ENCODE results near the gene SMAD4.

SMAD4 gene

GRCh38 chr18:51051105-51051712 lies 21.2 kb downstream of the SMAD4 start:
- DNase-seq (ENCODE audit: insufficient read length) (no peak), FAIRE-seq (peak; percentile 81)
- TF ChIP-seq POLR2AphosphoS5 (IDR thresholded peaks at IDR 0.05; ENCODE audit: low read depth, low read length) (no peak), POLR2A (IDR thresholded peaks at IDR 0.05; ENCODE audit: low read depth, low read length) (no peak), TAF1 (IDR thresholded peaks at IDR 0.05; ENCODE audit: borderline replicate concordance, low read depth, low read length) (no peak)

- no peak for DNase-seq (ENCODE audit: insufficient read length)
- TF ChIP-seq POLR2AphosphoS5 (IDR thresholded peaks at IDR 0.05; ENCODE audit: low read depth, low read length) = no peak
- TF ChIP-seq POLR2A (IDR thresholded peaks at IDR 0.05; ENCODE audit: low read depth, low read length) = no peak
- TF ChIP-seq TAF1 (IDR thresholded peaks at IDR 0.05; ENCODE audit: borderline replicate concordance, low read depth, low read length) = no peak
- FAIRE-seq = no peak
Observed at GRCh38 chr18:51053814-51054213, 23.8 kb downstream of the SMAD4 start.

GRCh38 chr18:51054764-51055163 lies 24.8 kb downstream of the SMAD4 start:
- DNase-seq (ENCODE audit: insufficient read length) (no peak), FAIRE-seq (no peak)
- TF ChIP-seq POLR2A (IDR thresholded peaks at IDR 0.05; ENCODE audit: low read depth, low read length) = no peak
- TF ChIP-seq POLR2AphosphoS5 (IDR thresholded peaks at IDR 0.05; ENCODE audit: low read depth, low read length) = no peak
- no peak for TF ChIP-seq TAF1 (IDR thresholded peaks at IDR 0.05; ENCODE audit: borderline replicate concordance, low read depth, low read length)

- DNase-seq (ENCODE audit: insufficient read length) = no peak
- no peak for TF ChIP-seq TAF1 (IDR thresholded peaks at IDR 0.05; ENCODE audit: borderline replicate concordance, low read depth, low read length)
- no peak for TF ChIP-seq POLR2A (IDR thresholded peaks at IDR 0.05; ENCODE audit: low read depth, low read length)
- no peak for FAIRE-seq
Observed at GRCh38 chr18:51059969-51060368, 30.0 kb downstream of the SMAD4 start.

- TF ChIP-seq POLR2A (IDR thresholded peaks at IDR 0.05; ENCODE audit: low read depth, low read length) (no peak), TAF1 (IDR thresholded peaks at IDR 0.05; ENCODE audit: borderline replicate concordance, low read depth, low read length) (no peak), POLR2AphosphoS5 (IDR thresholded peaks at IDR 0.05; ENCODE audit: low read depth, low read length) (no peak)
Observed at GRCh38 chr18:51064256-51064655, 34.2 kb downstream of the SMAD4 start.

GRCh38 chr18:51066273-51066672 lies 36.3 kb downstream of the SMAD4 start:
- TF ChIP-seq POLR2AphosphoS5 (IDR thresholded peaks at IDR 0.05; ENCODE audit: low read depth, low read length) = no peak
- no peak for TF ChIP-seq TAF1 (IDR thresholded peaks at IDR 0.05; ENCODE audit: borderline replicate concordance, low read depth, low read length)
- no peak for TF ChIP-seq POLR2A (IDR thresholded peaks at IDR 0.05; ENCODE audit: low read depth, low read length)
- FAIRE-seq = no peak
- no peak for DNase-seq (ENCODE audit: insufficient read length)

More at GRCh38 chr18:51064256-51064655, 34.2 kb downstream of the SMAD4 start:
- FAIRE-seq = no peak
- no peak for DNase-seq (ENCODE audit: insufficient read length)

- DNase-seq (ENCODE audit: insufficient read length) (no peak), FAIRE-seq (no peak)
- TF ChIP-seq POLR2A (IDR thresholded peaks at IDR 0.05; ENCODE audit: low read depth, low read length) (no peak), TAF1 (IDR thresholded peaks at IDR 0.05; ENCODE audit: borderline replicate concordance, low read depth, low read length) (no peak), POLR2AphosphoS5 (IDR thresholded peaks at IDR 0.05; ENCODE audit: low read depth, low read length) (no peak)
Observed at GRCh38 chr18:51068105-51068504, 38.1 kb downstream of the SMAD4 start.

- FAIRE-seq = no peak
- DNase-seq (ENCODE audit: insufficient read length) = no peak
- TF ChIP-seq POLR2AphosphoS5 (IDR thresholded peaks at IDR 0.05; ENCODE audit: low read depth, low read length) (no peak), POLR2A (IDR thresholded peaks at IDR 0.05; ENCODE audit: low read depth, low read length) (no peak), TAF1 (IDR thresholded peaks at IDR 0.05; ENCODE audit: borderline replicate concordance, low read depth, low read length) (no peak)
Observed at GRCh38 chr18:51069885-51070284, 39.9 kb downstream of the SMAD4 start.

GRCh38 chr18:51070545-51070944 lies 40.5 kb downstream of the SMAD4 start:
- TF ChIP-seq POLR2AphosphoS5 (IDR thresholded peaks at IDR 0.05; ENCODE audit: low read depth, low read length) = no peak
- DNase-seq (ENCODE audit: insufficient read length) = no peak
- no peak for FAIRE-seq

GRCh38 chr18:51072586-51073313 lies 42.7 kb downstream of the SMAD4 start:
- TF ChIP-seq POLR2A (IDR thresholded peaks at IDR 0.05; ENCODE audit: low read depth, low read length) = no peak
- no peak for TF ChIP-seq TAF1 (IDR thresholded peaks at IDR 0.05; ENCODE audit: borderline replicate concordance, low read depth, low read length)
- no peak for TF ChIP-seq POLR2AphosphoS5 (IDR thresholded peaks at IDR 0.05; ENCODE audit: low read depth, low read length)
- no peak for DNase-seq (ENCODE audit: insufficient read length)
- peak; percentile 17 for FAIRE-seq

GRCh38 chr18:51074605-51075004 lies 44.6 kb downstream of the SMAD4 start:
- DNase-seq (ENCODE audit: insufficient read length) (no peak), FAIRE-seq (peak; percentile 50)
- TF ChIP-seq POLR2A (IDR thresholded peaks at IDR 0.05; ENCODE audit: low read depth, low read length) (no peak), TAF1 (IDR thresholded peaks at IDR 0.05; ENCODE audit: borderline replicate concordance, low read depth, low read length) (no peak), POLR2AphosphoS5 (IDR thresholded peaks at IDR 0.05; ENCODE audit: low read depth, low read length) (no peak)

GRCh38 chr18:51076503-51076902 lies 46.5 kb downstream of the SMAD4 start:
- DNase-seq (ENCODE audit: insufficient read length) (no peak), FAIRE-seq (no peak)
- TF ChIP-seq TAF1 (IDR thresholded peaks at IDR 0.05; ENCODE audit: borderline replicate concordance, low read depth, low read length) = no peak
- TF ChIP-seq POLR2AphosphoS5 (IDR thresholded peaks at IDR 0.05; ENCODE audit: low read depth, low read length) = no peak
- no peak for TF ChIP-seq POLR2A (IDR thresholded peaks at IDR 0.05; ENCODE audit: low read depth, low read length)
